VCaP (cell line): Measurements from ENCODE around the gene CCDC188.

Experiments
- H3K27ac ChIP-seq: fragments of 450-650 bp; 2 replicates; pipeline ENCODE4 v1.5.1; 2017
- TF ChIP-seq, protein P1 (sequence below): fragments of 450-650 bp; conservative IDR thresholded peaks from 2 replicates; pipeline ENCODE4 v1.5.1; 2017; ENCODE audit warnings: mild to moderate bottlenecking, moderate library complexity

CCDC188 gene

DNA sequence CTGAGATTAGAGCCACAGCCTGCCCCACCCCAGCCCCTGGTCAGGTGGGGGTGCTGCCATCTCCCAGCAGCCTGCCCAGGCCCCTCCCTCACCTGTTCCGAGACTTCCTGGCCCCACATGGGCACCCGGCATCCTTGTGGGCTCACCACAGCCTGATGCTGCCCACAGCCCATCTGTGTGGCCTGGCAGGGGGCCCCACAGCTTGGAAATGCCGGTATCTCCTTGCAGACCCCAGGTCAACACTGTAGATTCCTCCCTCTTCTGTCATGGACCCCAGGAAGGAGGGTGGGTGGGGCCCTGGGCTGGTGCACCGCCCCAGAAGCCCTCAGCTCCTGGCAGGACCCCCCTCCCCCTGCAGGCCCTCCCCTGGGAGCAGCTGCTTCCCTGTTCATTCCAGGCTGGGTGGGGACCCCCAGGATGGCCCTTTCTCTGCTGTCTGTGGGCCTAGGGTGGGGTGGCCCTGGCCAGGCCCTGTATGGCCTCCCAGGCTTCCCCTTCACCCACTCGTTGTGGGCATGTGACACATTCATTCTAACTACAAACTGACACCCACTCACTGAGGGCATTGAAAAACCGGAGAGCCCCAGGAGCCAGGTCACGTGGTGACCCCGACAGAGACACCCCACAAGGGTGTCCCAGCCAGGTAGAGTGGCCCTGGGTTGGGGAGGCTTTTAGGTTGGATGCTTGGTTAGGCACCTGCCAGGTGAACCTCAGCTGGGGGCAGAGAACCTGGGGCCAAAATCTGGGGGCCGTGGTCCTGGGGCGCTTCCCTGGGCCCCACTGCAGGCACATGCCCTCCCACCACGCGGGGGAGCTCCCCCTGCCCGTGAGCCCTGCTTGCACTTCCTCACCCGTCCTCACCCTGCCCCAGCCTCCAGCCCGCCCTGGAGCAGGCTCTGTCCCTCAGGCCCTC is 44.1 kb upstream of the CCDC188 start:
- TF ChIP-seq, protein P1, sequence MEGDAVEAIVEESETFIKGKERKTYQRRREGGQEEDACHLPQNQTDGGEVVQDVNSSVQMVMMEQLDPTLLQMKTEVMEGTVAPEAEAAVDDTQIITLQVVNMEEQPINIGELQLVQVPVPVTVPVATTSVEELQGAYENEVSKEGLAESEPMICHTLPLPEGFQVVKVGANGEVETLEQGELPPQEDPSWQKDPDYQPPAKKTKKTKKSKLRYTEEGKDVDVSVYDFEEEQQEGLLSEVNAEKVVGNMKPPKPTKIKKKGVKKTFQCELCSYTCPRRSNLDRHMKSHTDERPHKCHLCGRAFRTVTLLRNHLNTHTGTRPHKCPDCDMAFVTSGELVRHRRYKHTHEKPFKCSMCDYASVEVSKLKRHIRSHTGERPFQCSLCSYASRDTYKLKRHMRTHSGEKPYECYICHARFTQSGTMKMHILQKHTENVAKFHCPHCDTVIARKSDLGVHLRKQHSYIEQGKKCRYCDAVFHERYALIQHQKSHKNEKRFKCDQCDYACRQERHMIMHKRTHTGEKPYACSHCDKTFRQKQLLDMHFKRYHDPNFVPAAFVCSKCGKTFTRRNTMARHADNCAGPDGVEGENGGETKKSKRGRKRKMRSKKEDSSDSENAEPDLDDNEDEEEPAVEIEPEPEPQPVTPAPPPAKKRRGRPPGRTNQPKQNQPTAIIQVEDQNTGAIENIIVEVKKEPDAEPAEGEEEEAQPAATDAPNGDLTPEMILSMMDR: no peak
- H3K27ac ChIP-seq: no peak overlapping the region

DNA sequence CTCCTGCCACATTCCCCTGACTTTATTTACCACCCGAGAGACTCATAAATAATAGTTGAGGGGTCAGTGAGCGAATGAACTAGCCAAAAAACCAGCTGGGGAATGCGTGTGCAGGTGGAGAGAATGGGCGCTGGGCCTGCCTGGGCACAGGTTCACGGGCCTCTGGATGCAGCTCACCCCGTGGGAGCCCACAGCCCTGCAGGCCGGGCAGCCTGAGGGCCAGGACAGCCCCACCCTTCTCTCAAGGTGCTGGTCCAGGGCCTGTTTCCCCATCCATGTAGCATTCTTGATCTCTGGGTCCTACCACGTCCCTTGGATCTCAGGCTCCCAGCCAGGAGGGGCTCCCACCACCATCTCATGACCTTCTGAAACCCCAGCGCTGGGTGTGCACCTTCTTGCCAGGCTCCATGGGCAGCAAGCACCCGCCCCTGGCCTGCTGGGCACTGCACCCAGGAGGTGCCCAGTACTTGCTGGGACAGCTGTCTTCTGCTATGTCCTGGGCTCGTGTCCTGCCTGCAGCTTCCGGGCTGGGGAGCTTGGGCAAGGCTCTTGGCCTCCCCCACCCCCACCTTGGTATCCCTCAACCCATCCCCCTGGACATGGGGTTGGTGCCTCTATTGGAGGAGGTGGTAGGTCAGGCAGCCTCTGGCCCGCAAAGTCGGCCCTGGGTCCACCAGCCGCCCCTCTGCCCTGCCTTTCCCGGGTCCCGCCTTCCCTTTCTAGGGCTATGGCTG is 43.1 kb upstream of the CCDC188 start:
- TF ChIP-seq, protein P1: no peak
- no peak overlapping the region for H3K27ac ChIP-seq

DNA sequence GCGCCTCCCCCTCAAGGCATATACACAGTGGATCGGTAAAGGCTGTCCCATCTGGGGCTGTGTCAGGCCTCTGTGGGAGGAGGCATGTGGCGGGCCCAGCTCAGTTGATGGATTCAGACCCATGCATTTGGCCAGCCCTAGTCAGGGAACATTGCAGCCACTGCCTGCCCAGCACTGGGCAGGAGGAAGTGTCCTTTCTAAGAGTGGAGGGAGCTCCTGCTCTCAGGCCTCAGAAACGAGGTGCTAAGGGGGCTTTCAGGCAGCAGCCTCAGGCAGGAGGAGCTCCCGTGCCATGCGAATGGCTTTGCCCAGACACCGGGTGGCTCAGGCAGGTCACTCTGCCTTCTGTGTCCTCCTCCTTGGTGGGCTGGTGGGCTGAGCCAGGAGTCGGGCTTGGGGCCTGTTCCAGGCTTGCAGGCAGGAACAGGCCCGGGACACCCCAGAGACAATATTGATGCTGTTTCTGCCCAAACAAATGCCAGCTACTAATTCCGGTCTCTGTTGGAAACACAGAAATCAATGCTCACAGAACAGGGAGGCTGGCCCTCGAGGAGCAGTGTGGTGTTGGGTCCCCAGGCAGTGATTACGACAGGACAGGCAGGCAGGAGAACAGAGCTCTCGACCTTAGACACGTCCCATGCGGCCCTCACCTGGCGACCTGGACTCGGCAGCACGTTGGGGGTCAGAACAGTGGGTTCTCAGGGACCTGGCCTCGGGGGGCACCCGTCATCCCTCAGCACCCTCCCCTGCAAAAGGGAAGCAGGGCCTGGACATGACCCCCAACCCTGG is 42.3 kb upstream of the CCDC188 start:
- H3K27ac ChIP-seq: peak overlapping the region; percentile 57; the same call in 1 of the 2 replicates

DNA sequence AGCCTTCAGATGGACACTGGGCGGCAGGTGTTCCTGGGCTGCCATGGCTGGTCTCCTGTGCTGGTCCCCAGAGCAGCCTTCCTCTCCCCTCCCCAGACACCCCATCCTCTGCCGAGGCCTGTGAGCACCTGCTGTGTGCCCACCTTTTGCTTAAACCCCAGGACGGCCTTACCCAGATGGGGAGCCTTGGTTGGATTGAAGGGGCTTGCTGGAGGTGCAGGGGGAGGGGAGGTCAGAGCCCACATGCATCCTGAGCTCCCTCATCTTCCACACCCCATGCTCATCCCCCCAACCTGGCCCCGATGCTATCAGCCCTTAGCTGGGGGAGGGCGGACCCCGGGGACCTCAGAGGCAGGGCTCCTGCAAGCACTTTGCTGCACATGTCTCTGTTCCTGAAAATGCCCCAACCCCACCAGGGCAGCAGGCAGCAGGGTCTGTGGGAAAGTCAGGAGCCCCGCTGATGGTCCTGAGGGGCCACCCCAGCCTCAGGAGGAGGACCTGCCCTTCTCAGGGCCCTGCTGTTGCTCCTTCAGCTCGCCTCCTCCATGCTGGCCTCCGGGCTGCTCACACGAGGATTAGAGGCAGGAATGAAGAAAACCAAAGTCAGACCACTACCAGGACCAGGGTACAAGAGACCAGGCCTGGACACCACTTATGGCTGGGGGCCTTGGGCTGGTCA is 41.6 kb upstream of the CCDC188 start:
- TF ChIP-seq, protein P1: no peak
- H3K27ac ChIP-seq: peak overlapping the region; percentile 57

More for the DNA sequence above, 42.3 kb upstream of the CCDC188 start:
- TF ChIP-seq, protein P1: no peak

DNA sequence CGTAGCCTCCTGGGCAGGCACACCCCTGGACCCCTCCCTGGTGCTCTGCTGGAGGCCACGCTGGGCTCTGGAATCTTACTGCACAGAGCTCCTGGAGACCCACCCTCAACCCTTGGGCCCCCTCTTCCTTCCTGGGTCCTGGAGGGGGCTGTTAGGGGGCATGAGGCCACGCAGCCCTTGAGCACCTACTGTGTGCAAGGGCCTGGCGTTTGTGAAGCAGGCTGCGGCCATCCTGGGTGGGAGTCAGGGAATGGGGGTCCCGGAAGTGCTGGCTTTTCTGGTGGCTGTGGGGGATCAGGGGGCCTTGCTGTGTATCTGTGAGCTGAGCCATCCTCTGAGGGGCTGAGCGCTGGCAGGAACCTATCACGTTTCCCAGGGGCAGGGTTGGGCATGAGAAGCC is 40.9 kb upstream of the CCDC188 start:
- TF ChIP-seq, protein P1: no peak
- H3K27ac ChIP-seq: peak overlapping the region; percentile 57

DNA sequence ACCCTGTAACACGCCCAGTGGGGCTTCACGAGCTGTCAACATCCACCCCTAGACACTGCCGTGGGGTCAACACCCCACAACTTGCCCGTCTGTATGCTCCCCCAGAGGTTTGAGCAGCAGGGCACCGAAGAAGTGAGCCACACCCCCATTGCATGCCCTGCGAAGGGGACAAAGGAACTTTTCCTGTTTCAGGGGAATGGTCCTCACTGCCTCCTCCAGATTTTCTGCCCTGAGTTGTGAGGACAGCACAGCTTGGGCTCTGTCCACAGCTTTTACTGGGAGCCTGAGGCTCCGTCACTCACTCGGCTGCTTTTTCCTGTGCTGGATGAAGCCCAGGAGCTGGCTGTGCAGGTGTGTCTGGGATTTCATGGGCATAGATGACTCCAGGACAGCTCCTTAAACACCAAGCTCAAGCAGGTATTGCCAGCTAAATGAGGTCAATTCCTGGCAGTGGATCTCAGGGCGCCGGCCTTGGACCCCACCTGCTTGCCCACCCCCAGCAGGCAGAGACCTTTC is 40.2 kb upstream of the CCDC188 start:
- H3K27ac ChIP-seq: peak overlapping the region; percentile 57
- TF ChIP-seq, protein P1: no peak
